Activated naive CD8-positive, alpha-beta T cell treated with anti-CD3 and anti-CD28 coated beads, Interleukin-2, amount 50 U/mL, for 24 hours (primary cell): ENCODE data around the gene CELF2.

Experiments
- ATAC-seq: fragments of 150-1000 bp; cut with Tn5 transposase; one replicate; pipeline ENCODE4 v1.10.0; 2021
- DNase-seq: peaks from one replicate; pipeline ENCODE4 v3.0.0; 2021
- H3K27ac Mint-ChIP-seq: one replicate; pipeline ENCODE4 v1.8.0; 2021; ENCODE audit warnings: mild to moderate bottlenecking, mixed read lengths
- H3K27me3 Mint-ChIP-seq: one replicate; pipeline ENCODE4 v1.8.0; 2021; ENCODE audit warnings: mixed read lengths
- H3K36me3 Mint-ChIP-seq: one replicate; pipeline ENCODE4 v1.8.0; 2021; ENCODE audit warnings: low read depth, mixed read lengths
- H3K4me1 Mint-ChIP-seq: one replicate; pipeline ENCODE4 v1.8.0; 2021; ENCODE audit warnings: mixed read lengths
- H3K4me3 Mint-ChIP-seq: one replicate; pipeline ENCODE4 v1.8.0; 2021; ENCODE audit warnings: mild to moderate bottlenecking, moderate library complexity, mixed read lengths
- H3K9me3 Mint-ChIP-seq: one replicate; pipeline ENCODE4 v1.8.0; 2021; ENCODE audit warnings: mixed read lengths

Gene CELF2

DNA sequence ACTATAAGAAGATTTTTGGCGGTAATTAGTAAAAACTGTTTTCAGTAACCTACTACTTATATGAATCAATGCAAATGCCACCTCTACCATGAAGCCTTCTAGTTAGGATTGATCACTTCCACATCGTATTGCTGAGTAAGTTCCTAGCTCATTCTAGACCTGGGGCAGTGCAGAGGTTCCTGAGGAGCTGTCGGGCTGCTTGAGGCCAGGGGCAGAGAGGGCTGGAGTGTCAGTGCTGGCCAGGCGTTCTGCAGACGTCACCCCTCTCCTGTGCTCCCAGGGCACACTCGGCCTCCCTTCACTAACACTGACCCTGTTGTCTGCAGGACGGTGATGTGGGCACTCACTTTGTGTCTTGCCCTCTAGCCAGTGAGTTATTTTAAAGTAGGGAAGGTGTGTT, 275.7 kb downstream of the CELF2 start:
- no peak overlapping the region for H3K4me3 Mint-ChIP-seq
- H3K9me3 Mint-ChIP-seq: no peaks in the 10 kb centered on the region
- no peak for ATAC-seq
- peaks cover 17% of the 10 kb centered on the region for H3K4me1 Mint-ChIP-seq
- H3K27me3 Mint-ChIP-seq: no peaks in the 10 kb centered on the region
- no peak overlapping the region for H3K27ac Mint-ChIP-seq
- no peak for DNase-seq
- peaks cover 70% of the 10 kb centered on the region for H3K36me3 Mint-ChIP-seq

DNA sequence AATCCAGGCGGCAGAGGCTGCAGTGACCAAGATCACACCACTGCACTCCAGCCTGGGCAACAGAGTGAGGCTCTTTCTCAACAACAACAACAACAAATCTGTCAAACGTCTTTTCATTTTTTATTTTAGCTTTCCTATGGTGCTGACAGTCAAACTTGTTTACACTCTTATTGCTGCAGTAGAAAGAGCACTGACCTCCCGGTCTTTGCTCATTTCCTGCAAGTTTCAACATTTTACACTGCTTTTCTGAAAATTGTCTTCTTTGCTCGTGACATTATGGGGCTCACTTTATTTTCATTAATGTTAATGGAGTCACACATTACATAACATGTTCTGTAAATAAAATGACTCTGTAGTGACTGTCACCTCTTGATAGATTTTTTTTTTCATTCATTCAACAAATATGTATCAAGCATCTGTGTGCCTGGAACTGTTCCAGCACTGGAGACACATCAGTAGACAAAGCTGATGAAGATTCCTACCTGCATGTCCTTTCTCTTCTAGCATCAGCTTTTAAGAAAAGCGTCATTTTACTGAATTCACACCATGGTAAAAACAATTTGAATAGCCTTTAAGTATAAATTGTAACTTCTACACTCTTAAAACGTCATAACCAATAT, 277.3 kb downstream of the CELF2 start:
- H3K9me3 Mint-ChIP-seq: no peaks in the 10 kb centered on the region
- peak overlapping the region; percentile 50 for H3K27ac Mint-ChIP-seq
- peaks cover 63% of the 10 kb centered on the region for H3K36me3 Mint-ChIP-seq
- no peak for ATAC-seq
- peaks cover 13% of the 10 kb centered on the region for H3K4me1 Mint-ChIP-seq
- no peak for DNase-seq
- no peak overlapping the region for H3K4me3 Mint-ChIP-seq
- H3K27me3 Mint-ChIP-seq: no peaks in the 10 kb centered on the region

DNA sequence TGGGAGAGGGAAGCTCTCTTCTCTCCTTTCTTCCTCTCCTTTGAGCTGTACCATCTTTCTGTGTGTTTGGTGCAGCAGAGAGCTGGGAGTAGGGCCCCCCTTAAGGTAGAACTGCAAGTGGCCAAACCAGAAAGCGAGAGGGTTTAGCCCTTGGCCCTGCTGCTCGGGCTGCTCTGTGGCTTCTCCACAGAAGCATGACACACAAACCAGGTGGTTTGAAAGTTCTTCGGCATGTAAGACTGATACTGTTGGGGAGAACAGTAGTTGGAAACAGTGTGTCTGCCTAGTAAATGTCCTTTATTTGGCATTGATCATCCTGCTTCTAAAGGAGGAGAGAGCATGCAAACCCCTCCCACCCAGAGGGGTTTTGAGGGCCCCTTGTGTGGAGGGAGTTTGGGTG, 277.8 kb downstream of the CELF2 start:
- peaks cover 10% of the 10 kb centered on the region for H3K4me1 Mint-ChIP-seq
- ATAC-seq (peak; percentile 60), DNase-seq (no peak)
- no peaks in the 10 kb centered on the region for H3K9me3 Mint-ChIP-seq
- no peaks in the 10 kb centered on the region for H3K27me3 Mint-ChIP-seq
- no peak overlapping the region for H3K4me3 Mint-ChIP-seq
- peaks cover 61% of the 10 kb centered on the region for H3K36me3 Mint-ChIP-seq
- H3K27ac Mint-ChIP-seq: peak overlapping the region; percentile 50

DNA sequence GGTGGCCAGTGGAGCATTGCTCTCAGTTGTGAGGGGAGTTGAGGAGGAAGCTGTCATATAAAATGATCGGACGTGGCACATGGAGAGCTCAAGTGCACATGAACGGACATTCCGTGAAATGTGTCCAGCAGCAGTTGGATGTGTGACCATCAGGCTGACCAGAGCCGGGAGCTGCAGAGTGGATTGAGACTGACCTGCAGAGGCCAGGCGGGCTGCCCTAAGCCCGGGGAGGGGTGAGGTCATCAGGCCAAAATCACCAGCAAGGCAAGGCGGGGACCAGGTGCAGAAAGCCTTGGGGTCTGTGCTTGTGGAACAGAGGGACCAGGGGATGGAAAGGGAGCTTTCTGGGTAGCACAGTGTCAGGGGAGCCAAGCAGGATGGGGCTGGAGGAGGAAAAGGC, 279.5 kb downstream of the CELF2 start:
- ATAC-seq (no peak), DNase-seq (no peak)
- peak overlapping the region; percentile 61 for H3K27ac Mint-ChIP-seq
- H3K4me3 Mint-ChIP-seq: no peak overlapping the region
- H3K27me3 Mint-ChIP-seq: no peaks in the 10 kb centered on the region
- no peaks in the 10 kb centered on the region for H3K9me3 Mint-ChIP-seq
- peaks cover 59% of the 10 kb centered on the region for H3K36me3 Mint-ChIP-seq
- H3K4me1 Mint-ChIP-seq: peaks cover 10% of the 10 kb centered on the region

DNA sequence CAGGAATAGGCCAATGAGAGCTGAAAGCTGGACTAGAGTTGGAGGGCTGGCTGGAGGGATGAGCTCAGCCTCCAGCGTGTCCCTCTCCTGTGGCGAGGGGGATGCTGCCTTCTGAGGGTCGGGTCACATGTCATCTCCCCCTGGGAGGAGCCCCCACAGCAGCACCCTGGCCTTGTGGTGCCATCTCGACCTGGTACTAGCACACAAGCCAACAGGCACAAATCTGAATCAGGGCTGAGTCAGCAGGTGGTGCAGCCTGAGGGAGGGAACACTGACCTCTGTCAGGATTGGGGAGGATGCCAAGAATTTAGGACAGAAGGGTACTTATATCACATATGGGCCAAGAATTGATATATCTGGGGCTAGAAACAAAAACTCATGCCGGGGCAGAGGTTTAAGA, 280.4 kb downstream of the CELF2 start:
- ATAC-seq: no peak

DNA sequence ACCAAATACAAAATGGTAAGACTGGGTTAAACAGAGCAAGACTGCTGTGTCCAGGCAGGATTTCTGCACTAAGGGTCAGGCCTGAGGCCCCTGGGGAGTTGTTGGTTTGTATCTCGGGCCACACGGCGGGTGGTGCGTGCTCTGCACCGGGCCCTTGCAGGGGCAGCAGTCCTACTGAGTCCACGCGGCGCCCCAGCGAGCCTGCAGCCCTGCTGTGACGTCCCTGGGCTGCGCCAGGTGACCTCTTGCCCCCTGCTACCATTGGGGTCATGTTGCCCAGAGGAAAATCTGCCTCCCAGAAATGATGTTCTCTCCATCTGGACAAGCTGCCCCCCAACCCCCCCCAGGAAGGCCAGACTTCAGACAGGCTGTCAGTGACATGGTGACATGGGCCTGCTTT, 281.5 kb downstream of the CELF2 start:
- no peak overlapping the region for H3K4me3 Mint-ChIP-seq
- H3K9me3 Mint-ChIP-seq: no peaks in the 10 kb centered on the region
- H3K4me1 Mint-ChIP-seq: peaks cover 10% of the 10 kb centered on the region
- no peaks in the 10 kb centered on the region for H3K27me3 Mint-ChIP-seq
- DNase-seq (no peak), ATAC-seq (no peak)
- H3K36me3 Mint-ChIP-seq: peaks cover 64% of the 10 kb centered on the region
- H3K27ac Mint-ChIP-seq: no peak overlapping the region

More for the DNA sequence above, 280.4 kb downstream of the CELF2 start:
- no peak overlapping the region for H3K4me3 Mint-ChIP-seq
- H3K27me3 Mint-ChIP-seq: no peaks in the 10 kb centered on the region
- H3K27ac Mint-ChIP-seq: peak overlapping the region; percentile 68
- no peaks in the 10 kb centered on the region for H3K9me3 Mint-ChIP-seq
- H3K4me1 Mint-ChIP-seq: peaks cover 10% of the 10 kb centered on the region
- peaks cover 62% of the 10 kb centered on the region for H3K36me3 Mint-ChIP-seq
- no peak for DNase-seq

DNA sequence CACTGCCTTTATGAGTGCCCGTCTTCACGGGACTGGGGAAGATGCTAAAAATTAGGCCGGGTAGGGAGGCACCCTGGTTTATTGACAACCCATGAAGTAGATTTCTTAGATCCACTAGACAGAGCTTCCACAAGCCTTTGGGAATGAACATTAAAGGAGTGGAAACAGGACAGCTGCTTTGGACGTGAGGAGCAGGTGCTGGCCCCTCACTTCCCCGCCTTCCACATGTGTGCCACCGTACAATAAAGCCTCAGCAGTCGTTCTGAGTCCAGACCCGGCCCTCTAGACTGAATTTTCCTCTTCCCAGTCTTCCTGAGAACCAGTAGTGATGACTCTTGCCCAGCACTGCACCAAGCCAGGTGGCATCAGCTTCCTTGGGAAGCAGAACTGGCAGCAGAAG, 282.4 kb downstream of the CELF2 start:
- H3K4me3 Mint-ChIP-seq: no peak overlapping the region
- DNase-seq (no peak), ATAC-seq (no peak)
- peaks cover 73% of the 10 kb centered on the region for H3K36me3 Mint-ChIP-seq
- no peaks in the 10 kb centered on the region for H3K27me3 Mint-ChIP-seq
- no peaks in the 10 kb centered on the region for H3K9me3 Mint-ChIP-seq
- peaks cover 7% of the 10 kb centered on the region for H3K4me1 Mint-ChIP-seq
- H3K27ac Mint-ChIP-seq: peak overlapping the region; percentile 42

DNA sequence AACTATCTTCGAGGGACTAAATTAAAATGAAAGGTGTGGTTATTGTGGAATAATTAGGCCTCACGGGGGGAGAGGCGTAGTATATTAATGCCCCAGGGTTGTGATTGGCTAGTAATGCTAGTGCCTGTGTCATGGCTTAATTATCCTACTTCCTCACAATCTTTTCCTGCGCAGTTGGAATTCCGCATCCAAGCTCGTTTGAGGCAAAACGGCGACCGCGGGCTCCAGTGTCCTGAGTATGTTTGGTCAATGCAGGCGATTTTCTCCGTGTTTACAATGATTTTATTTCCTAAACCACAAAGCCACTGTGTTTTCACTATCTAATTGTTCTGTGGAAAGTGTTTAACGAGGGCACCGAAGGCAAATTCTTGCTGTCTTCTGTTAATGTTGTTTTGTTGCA, 282.9 kb downstream of the CELF2 start:
- Mint-ChIP-seq H3K4me1 (peaks cover 2% of the 10 kb centered on the region), H3K27me3 (no peaks in the 10 kb centered on the region), H3K27ac (no peak overlapping the region), H3K4me3 (no peak overlapping the region), H3K9me3 (peaks cover 3% of the 10 kb centered on the region), H3K36me3 (peaks cover 78% of the 10 kb centered on the region)
- DNase-seq (no peak), ATAC-seq (no peak)

DNA sequence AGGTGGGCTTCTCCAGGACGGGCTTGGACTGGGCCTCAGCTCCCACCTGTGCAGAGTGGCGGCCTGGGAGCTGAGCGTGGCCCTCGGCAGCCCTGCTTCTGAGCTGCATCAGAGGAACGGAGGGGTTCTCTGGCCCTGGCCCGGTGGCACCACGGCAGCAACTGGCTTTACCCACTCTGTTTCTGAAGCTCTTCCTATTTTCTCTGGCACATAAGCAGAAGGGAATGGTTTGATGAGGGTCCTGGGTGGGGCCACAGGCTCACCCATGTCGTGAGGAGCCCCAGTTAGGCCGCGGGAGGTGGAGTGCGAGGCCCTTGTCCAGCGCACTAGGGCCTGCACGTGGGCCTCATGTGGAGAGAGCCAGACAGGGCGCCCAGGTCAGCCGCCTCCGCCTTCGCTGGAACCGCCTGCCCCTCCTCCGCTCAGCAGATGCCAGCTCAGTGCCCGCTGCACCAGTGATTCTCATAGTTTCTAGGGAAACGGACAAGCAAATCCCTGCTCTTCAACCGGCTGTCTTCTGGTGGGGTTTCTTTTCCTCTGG, 284.0 kb downstream of the CELF2 start:
- DNase-seq: no peak
- Mint-ChIP-seq H3K4me3 (no peak overlapping the region), H3K36me3 (peaks cover 79% of the 10 kb centered on the region), H3K9me3 (peaks cover 14% of the 10 kb centered on the region), H3K27ac (no peak overlapping the region), H3K27me3 (no peaks in the 10 kb centered on the region), H3K4me1 (no peaks in the 10 kb centered on the region)
- no peak for ATAC-seq

DNA sequence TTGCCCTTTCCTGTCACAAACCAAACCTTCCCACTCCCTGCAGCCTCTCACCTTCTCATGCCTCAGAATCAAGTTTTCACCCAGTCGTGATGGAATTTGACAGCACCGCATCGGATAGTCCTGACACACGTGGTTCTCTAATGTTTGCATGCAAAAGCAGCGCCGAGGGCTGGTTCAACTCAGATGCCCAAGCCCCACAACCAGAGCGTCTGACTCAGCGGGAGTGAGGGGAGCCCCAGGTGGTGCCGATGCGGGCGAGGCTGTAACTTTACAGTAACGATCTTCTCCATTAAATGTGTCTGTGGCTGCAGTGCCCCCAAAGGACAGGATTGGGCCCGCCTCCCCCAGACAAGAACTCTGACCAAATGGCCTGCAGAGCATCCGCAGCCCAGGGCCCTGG, 284.5 kb downstream of the CELF2 start:
- DNase-seq: no peak
- no peak for ATAC-seq
- Mint-ChIP-seq H3K9me3 (peaks cover 18% of the 10 kb centered on the region), H3K4me3 (no peak overlapping the region), H3K27ac (no peak overlapping the region), H3K36me3 (peaks cover 79% of the 10 kb centered on the region), H3K4me1 (no peaks in the 10 kb centered on the region), H3K27me3 (no peaks in the 10 kb centered on the region)

DNA sequence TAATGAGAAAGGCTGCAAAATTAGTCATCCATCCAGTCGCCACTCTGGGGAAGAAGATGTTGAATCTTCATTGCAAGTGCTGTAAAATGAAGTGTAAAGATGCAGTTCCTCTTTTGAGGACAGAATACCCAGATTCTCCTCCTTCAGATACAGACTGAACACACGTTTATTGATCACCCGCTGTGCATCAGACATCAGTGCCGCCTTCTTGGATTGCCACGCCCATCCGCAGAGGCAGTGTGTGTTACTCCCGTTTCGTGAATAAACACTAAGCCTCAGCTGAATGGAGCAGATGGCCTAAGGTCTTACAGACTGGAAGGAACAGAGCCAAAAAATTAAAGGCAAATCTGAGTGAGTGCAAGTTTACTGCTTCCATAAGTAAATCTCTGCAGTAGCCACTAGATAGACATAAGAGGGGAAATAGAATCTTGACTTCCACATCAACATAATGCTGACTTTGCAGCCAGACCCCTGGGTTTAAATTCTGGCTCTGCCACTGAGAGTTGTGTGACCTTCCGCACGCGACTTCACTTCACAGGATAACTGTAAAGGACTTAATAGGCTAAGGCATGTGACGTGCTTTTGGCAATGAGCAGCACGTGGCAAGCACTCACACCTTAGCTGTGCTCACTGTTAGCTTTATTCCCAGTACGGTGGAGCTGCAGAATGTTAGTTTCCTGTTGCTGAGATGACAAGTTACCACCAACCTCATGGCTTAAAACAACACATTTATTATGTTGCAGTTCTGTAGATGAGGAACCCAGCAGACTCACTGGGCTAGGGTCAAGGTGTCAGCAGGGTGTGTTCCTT, 285.9 kb downstream of the CELF2 start:
- no peak for DNase-seq
- no peaks in the 10 kb centered on the region for H3K27me3 Mint-ChIP-seq
- H3K36me3 Mint-ChIP-seq: peaks cover 83% of the 10 kb centered on the region
- ATAC-seq: no peak
- H3K4me1 Mint-ChIP-seq: no peaks in the 10 kb centered on the region
- H3K27ac Mint-ChIP-seq: no peak overlapping the region
- H3K9me3 Mint-ChIP-seq: peaks cover 29% of the 10 kb centered on the region
- no peak overlapping the region for H3K4me3 Mint-ChIP-seq

DNA sequence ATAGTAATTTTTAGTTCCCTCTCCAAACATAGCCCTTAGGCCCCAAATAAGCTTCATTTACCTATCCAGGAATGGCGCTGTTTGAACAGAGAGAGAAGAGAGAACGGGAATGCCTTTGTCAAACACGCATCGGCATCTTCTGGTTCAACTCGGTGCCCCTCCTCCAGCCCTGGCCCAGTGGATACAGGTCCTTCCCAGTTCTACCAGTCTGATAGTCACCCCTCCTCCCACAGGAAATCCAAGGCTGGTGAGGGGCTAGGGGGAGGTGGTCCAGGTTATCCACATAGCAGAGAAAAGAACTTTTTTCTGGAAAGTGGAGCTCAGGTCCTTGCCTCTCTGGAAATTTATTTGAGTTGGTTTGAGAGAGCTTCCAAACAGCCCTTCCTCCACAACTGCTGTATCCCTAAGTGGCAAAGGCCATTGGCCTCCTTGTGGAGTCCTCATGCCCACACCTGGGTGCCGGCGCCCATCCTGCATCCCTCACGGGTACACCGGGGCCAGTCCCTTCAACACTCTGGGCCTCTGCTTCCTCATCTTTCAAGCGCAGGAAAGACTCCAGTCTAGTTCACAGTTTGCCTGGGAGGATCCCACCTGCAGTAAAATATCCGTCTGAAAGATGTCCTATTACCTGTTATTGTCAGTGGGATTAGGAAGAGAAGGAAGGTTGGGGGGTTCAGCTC, 287.4 kb downstream of the CELF2 start:
- ATAC-seq (no peak), DNase-seq (no peak)
- H3K9me3 Mint-ChIP-seq: peaks cover 29% of the 10 kb centered on the region
- H3K27me3 Mint-ChIP-seq: no peaks in the 10 kb centered on the region
- H3K27ac Mint-ChIP-seq: peak overlapping the region; percentile 14
- no peak overlapping the region for H3K4me3 Mint-ChIP-seq
- peaks cover 90% of the 10 kb centered on the region for H3K36me3 Mint-ChIP-seq
- H3K4me1 Mint-ChIP-seq: peaks cover 11% of the 10 kb centered on the region

DNA sequence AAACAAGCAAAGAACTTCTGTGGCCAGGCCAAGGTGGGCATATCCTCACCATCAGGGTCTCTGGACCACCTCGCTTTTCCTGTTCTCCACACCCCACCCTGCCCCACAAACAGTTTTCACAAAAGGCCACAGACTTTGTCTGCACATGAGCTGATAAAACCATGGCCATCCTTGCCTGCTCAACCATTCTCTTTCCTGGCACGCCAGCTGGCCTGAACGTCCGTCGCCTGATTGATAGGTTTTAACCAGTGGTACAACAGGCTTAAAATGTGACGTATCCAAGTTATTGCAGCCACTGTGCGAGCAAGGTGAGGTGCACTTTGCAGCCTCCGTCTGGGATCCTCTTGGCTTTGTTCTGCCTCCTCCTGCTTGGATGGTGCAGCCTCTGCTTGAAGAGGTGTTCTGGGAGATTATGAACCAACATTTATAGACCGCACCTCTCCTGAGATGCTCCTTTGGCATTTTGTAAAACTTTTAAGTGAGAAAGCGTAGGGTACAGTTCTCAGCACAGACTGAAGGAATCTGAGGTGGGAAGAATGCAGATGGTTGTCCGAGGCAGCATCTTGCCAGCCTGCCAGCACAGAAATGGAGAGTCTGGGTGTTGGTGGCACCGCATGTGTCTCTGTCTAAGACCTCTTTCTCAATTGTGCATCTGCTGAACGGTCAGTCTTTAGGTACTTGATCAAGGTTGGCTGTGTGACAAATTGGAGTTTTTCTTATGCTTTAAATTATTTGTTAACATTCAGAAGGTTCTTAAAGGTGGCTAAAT, 288.3 kb downstream of the CELF2 start:
- Mint-ChIP-seq H3K36me3 (peaks cover 89% of the 10 kb centered on the region), H3K27me3 (no peaks in the 10 kb centered on the region), H3K4me3 (no peak overlapping the region), H3K9me3 (peaks cover 29% of the 10 kb centered on the region), H3K4me1 (peaks cover 19% of the 10 kb centered on the region), H3K27ac (peak overlapping the region; percentile 14)
- DNase-seq (no peak), ATAC-seq (no peak)

DNA sequence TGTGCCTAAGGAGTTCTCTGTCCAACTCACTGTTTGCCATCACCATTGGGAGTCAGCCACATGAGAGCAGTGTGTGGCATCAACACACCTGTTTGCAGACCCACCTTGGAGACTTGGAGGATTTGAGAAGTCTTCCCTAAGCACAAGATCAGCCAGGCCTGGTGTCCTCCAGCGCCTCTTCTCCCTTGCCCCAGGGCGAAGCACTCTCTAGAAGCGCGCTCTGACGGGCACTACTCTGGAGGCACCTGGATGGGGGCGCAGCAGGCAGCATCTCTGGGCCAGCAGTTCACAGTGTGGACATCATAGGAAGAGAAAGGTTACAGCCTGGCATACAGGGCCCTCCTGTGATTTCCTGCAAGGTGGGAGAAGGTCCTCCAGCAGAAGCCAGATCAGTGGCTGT, 289.3 kb downstream of the CELF2 start:
- H3K27ac Mint-ChIP-seq: no peak overlapping the region
- H3K9me3 Mint-ChIP-seq: peaks cover 29% of the 10 kb centered on the region
- ATAC-seq (no peak), DNase-seq (no peak)
- peaks cover 94% of the 10 kb centered on the region for H3K36me3 Mint-ChIP-seq
- no peaks in the 10 kb centered on the region for H3K27me3 Mint-ChIP-seq
- H3K4me3 Mint-ChIP-seq: no peak overlapping the region
- peaks cover 27% of the 10 kb centered on the region for H3K4me1 Mint-ChIP-seq
